NCI-H2227 (cell line): ENCODE results near the gene RBPJ.

Experiments used
- DNase-seq: peaks from one replicate; lab custom pipeline; 2025; ENCODE audit not compliant: unreplicated experiment; lab: John Stamatoyannopoulos, UW

The RBPJ gene

DNA sequence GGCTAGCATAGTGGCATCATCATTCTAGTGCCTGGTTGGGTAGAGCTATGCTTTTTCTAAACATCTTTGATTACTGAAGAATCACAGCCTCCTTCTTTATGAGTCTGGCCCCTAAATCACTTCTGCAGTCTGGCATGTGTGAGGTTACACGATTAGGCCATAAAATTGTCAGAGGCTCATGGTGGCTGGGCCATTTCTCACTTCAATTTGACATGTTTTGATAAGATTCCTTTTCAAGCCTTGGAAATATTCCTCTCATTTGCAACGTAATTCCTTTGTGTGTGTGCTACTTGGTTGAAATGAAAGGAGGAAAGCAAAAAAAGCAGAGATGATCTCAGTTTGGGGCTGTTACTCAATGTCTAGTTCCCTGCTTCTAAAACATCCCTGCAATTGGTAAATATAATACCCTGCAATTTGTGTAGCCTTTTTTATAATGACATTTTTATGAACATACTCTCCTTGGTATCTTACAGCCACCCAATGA is 163.3 kb downstream of the RBPJ start:
- no peak for DNase-seq

DNA sequence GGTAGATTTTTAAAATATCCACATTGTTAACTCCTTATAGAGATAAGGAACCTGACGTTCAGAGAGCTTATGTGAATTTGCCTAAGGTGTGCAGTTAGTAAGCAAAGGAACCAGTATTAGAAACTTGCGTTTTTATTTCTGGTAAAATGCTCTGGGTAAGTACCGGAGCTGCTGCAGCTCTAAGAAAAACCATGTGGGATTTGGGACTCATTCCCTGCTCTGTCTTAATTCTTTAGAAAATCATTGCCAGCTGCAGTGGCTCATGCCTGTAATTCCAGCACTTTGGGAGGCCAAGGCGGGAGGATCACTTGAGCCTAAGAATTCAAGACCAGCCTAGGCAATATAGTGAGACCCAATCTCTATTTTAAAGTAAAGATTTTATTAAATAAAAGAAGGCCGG is 163.7 kb downstream of the RBPJ start:
- DNase-seq: no peak
